ENCODE measurements around the gene GATA3.

DNA sequence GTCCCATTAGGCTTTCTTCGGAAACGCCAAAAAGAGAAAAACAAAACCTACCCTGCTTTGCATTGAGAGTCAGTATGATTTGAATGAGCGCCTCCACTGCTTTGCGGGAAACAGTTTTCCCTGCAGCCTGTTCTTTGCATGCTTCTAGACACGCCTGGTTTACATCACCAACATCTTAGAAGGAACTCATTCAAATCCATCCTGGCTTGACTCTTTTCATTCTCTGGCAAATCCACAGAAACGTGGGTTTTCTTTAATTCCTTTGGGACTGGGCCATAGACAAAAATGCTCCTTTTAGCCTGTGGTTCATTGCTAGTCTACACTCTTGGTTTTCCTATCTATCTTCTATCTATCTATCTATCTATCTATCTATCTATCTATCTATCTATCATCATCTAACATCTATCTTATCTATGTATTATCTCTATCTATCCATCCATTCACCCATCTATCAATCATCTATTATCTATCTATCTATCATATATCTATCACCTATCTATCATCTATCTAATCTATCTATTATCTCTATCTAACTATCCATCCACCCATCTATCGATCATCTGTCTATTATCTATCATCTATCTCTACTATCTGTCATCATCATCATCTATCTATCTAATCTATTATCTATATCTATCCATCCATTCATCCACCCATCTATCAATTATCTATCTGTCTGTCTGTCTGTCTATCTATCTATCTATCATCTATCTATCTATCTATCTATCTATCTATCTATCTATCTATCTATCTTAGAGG, 68.3 kb downstream of the GATA3 start:
- TF ChIP-seq, protein P1, sequence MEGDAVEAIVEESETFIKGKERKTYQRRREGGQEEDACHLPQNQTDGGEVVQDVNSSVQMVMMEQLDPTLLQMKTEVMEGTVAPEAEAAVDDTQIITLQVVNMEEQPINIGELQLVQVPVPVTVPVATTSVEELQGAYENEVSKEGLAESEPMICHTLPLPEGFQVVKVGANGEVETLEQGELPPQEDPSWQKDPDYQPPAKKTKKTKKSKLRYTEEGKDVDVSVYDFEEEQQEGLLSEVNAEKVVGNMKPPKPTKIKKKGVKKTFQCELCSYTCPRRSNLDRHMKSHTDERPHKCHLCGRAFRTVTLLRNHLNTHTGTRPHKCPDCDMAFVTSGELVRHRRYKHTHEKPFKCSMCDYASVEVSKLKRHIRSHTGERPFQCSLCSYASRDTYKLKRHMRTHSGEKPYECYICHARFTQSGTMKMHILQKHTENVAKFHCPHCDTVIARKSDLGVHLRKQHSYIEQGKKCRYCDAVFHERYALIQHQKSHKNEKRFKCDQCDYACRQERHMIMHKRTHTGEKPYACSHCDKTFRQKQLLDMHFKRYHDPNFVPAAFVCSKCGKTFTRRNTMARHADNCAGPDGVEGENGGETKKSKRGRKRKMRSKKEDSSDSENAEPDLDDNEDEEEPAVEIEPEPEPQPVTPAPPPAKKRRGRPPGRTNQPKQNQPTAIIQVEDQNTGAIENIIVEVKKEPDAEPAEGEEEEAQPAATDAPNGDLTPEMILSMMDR (IDR thresholded peaks at IDR 0.05): no peak
- TF ChIP-seq POLR2A (IDR thresholded peaks at IDR 0.05): no peak

Measured in testis (tissue), 2 donors.